HEK293 (cell line): ENCODE measurements around the gene SLC25A26.

Source experiments
- KLF8 ChIP-seq: fragments of 450-650 bp; formaldehyde crosslinking; IDR thresholded peaks from 2 replicates; pipeline ENCODE4 v1.5.1; 2016; ENCODE audit warnings: missing biosample characterization, missing genetic modification characterization
- ZBTB17 ChIP-seq: fragments of 450-650 bp; formaldehyde crosslinking; IDR thresholded peaks from 2 replicates; pipeline ENCODE4 v1.5.1; 2016; ENCODE audit warnings: missing biosample characterization, missing genetic modification characterization
- ZNF239 ChIP-seq: fragments of 450-650 bp; formaldehyde crosslinking; IDR thresholded peaks from 2 replicates; pipeline ENCODE4 v1.5.1; 2016; ENCODE audit warnings: missing biosample characterization, missing genetic modification characterization
- ZNF335 ChIP-seq: fragments of 450-650 bp; formaldehyde crosslinking; conservative IDR thresholded peaks from 2 replicates; pipeline ENCODE4 v1.5.1; 2016; ENCODE audit warnings: missing biosample characterization, missing genetic modification characterization
- TF ChIP-seq, protein P1 (sequence below): fragments of 450-650 bp; formaldehyde crosslinking; IDR thresholded peaks from 2 replicates; pipeline ENCODE4 v1.5.1; 2016; ENCODE audit warnings: missing biosample characterization, missing genetic modification characterization
- TF ChIP-seq, protein P2 (sequence below): sonication (generic); formaldehyde crosslinking; IDR thresholded peaks from 2 replicates; pipeline ENCODE4 v1.8.1; 2022; ENCODE audit warnings: mild to moderate bottlenecking, moderate library complexity, missing genetic modification reagents

GRCh38 chr3:66227915-66228314, 7.1 kb downstream of the SLC25A26 start:
- TF ChIP-seq, protein P1, sequence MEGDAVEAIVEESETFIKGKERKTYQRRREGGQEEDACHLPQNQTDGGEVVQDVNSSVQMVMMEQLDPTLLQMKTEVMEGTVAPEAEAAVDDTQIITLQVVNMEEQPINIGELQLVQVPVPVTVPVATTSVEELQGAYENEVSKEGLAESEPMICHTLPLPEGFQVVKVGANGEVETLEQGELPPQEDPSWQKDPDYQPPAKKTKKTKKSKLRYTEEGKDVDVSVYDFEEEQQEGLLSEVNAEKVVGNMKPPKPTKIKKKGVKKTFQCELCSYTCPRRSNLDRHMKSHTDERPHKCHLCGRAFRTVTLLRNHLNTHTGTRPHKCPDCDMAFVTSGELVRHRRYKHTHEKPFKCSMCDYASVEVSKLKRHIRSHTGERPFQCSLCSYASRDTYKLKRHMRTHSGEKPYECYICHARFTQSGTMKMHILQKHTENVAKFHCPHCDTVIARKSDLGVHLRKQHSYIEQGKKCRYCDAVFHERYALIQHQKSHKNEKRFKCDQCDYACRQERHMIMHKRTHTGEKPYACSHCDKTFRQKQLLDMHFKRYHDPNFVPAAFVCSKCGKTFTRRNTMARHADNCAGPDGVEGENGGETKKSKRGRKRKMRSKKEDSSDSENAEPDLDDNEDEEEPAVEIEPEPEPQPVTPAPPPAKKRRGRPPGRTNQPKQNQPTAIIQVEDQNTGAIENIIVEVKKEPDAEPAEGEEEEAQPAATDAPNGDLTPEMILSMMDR (tag by site-specific recombination): no peak
- TF ChIP-seq KLF8 (tag by site-specific recombination) (no peak), ZNF239 (tag by site-specific recombination) (no peak), ZBTB17 (tag by site-specific recombination) (no peak), ZNF335 (no peak)
- TF ChIP-seq, protein P2, sequence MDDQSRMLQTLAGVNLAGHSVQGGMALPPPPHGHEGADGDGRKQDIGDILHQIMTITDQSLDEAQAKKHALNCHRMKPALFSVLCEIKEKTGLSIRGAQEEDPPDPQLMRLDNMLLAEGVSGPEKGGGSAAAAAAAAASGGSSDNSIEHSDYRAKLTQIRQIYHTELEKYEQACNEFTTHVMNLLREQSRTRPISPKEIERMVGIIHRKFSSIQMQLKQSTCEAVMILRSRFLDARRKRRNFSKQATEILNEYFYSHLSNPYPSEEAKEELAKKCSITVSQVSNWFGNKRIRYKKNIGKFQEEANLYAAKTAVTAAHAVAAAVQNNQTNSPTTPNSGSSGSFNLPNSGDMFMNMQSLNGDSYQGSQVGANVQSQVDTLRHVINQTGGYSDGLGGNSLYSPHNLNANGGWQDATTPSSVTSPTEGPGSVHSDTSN (CRISPR knock-in tag): no peak
